Panc1 (cell line): ENCODE data around the gene HESX1. TPM values are rescaled to one million over a fixed set of nuclear protein-coding genes. Genes with fewer than 3 reads are reported as not detected.

Source experiments
- ATAC-seq: fragments of 200-7000 bp; cut with Tn5 transposase; 2 replicates; pipeline ENCODE4 v1.9.1; 2020; ENCODE audit warnings: mild to moderate bottlenecking, moderate library complexity
- BruUV-seq: library from RNA; stranded (reverse); fragments of 400-500 nt; replicated peaks from 2 replicates; lab custom pipeline; 2021; lab: Mats Ljungman, UMichigan
- CTCF ChIA-PET: fragments of 300-600 bp; sonication (Branson Sonifier 250); formaldehyde crosslinking; loops from one replicate; lab custom pipeline; 2022; ENCODE audit warnings: antibody characterized with exemption; lab: Charles Lee
- POLR2A ChIA-PET: fragments of 300-600 bp; sonication (Branson Sonifier 250); formaldehyde crosslinking; loops from one replicate; lab custom pipeline; 2022; ENCODE audit warnings: antibody characterized with exemption; lab: Charles Lee
- DNase-seq: peaks from one replicate; pipeline ENCODE4 v3.0.0-alpha.2; 2010; ENCODE audit warnings: low read depth, low spot score
- H3K27ac ChIP-seq: 2 replicates; pipeline ENCODE4 v1.5.1; 2011; ENCODE audit warnings: mild to moderate bottlenecking, low read length, inconsistent platforms
- H3K27me3 ChIP-seq: fragments of 200-500 bp; sonication (Bioruptor generic); 2 replicates; pipeline ENCODE4 v1.6.0; 2014; ENCODE audit warnings: low read length, inconsistent platforms; ENCODE audit not compliant: control insufficient read depth, insufficient read depth
- H3K36me3 ChIP-seq: fragments of 200-500 bp; sonication (Bioruptor generic); 2 replicates; pipeline ENCODE4 v1.5.1; 2014; ENCODE audit warnings: inconsistent platforms, mild to moderate bottlenecking, low read length, moderate library complexity; ENCODE audit not compliant: control insufficient read depth, insufficient read depth
- H3K4me1 ChIP-seq: 2 replicates; pipeline ENCODE4 v1.5.1; 2011; ENCODE audit warnings: inconsistent platforms, mild to moderate bottlenecking, low read length, moderate library complexity; ENCODE audit not compliant: control insufficient read depth, insufficient read depth
- H3K4me3 ChIP-seq, 2 experiments: 2 replicates each; pipeline ENCODE4 v1.5.1; 2011 to 2012; ENCODE audit warnings: low read depth in 2 of 2, low read length in 2 of 2, mild to moderate bottlenecking in 2 of 2, inconsistent platforms in 1 of 2, moderate library complexity in 1 of 2
- H3K9me3 ChIP-seq: fragments of 200-500 bp; sonication (Bioruptor generic); 2 replicates; pipeline ENCODE4 v1.5.1; 2014; ENCODE audit warnings: low read depth, mild to moderate bottlenecking, inconsistent platforms, low read length, moderate library complexity; ENCODE audit not compliant: control insufficient read depth, insufficient read depth
- CTCF ChIP-seq: fragments of 450-650 bp; IDR thresholded peaks from 2 replicates; pipeline ENCODE4 v1.5.1; 2017; ENCODE audit warnings: mild to moderate bottlenecking
- POLR2AphosphoS5 ChIP-seq: IDR thresholded peaks from 2 replicates; pipeline ENCODE4 v1.6.1; 2012; ENCODE audit warnings: mild to moderate bottlenecking, low read depth, low read length, moderate library complexity
- REST ChIP-seq, 2 experiments: IDR thresholded peaks; 2 replicates each; pipeline ENCODE4 v1.6.1; 2011 to 2012; ENCODE audit warnings: low read depth in 2 of 2, control low read depth in 1 of 2, low read length in 1 of 2, mild to moderate bottlenecking in 1 of 2, moderate library complexity in 1 of 2; ENCODE audit not compliant: insufficient read depth in 1 of 2
- SIN3A ChIP-seq: IDR thresholded peaks from 2 replicates; pipeline ENCODE4 v1.6.1; 2012; ENCODE audit warnings: low read depth, mild to moderate bottlenecking, low read length, moderate library complexity, borderline replicate concordance; ENCODE audit not compliant: insufficient read depth
- TCF7L2 ChIP-seq: IDR thresholded peaks from 2 replicates; pipeline ENCODE4 v1.6.1; 2011; ENCODE audit warnings: mild to moderate bottlenecking, low read depth, low read length, inconsistent platforms
- in situ Hi-C: cut with HindIII; loops from 2 replicates; pipeline ENCODE4 v1.10.0; 2016; ENCODE audit warnings: low sequenced_read_pairs, low pct_unique_long_range_greater_than_20kb
- intact Hi-C: fragments of 100-400 bp; cut with micrococcal nuclease; formaldehyde crosslinking; loops from one replicate; pipeline ENCODE4 v1.10.0; 2022; ENCODE audit not compliant: unreplicated experiment
- total RNA-seq: library from RNA; stranded (reverse); gene quantifications from one replicate; pipeline ENCODE4 v1.2.1, GENCODE V29; 2021; ENCODE audit not compliant: unreplicated experiment

HESX1 gene
- total RNA-seq, 1 experiment from 2014 or later = 1.1 TPM

GRCh38 chr3:57227204-57227929 lies 27.6 kb upstream of the HESX1 start, which contains the start of gene APPL1:
Gene APPL1 (plus strand): TSS chr3:57227729. CDS start chr3:57227884, 155 bp downstream.
- in situ Hi-C loops = no loop called here
- peaks cover 19% of the 10 kb centered on the region for H3K4me1 ChIP-seq
- peak within 1 kb of the TSS; percentile 86 to 87 for H3K4me3 ChIP-seq
- H3K36me3 ChIP-seq = no peaks in the 10 kb centered on the region; the same call in 1 of the 2 replicates
- ATAC-seq (peak; percentile 98), DNase-seq (peak; percentile 39)
- intact Hi-C loops = loop anchor here (10.0 kb wide), 1 partner anchor 123 kb away; no protein-coding TSS in a partner anchor
- no peaks in the 10 kb centered on the region for H3K27me3 ChIP-seq
- peak; percentile 81 for TF ChIP-seq POLR2AphosphoS5
- TF ChIP-seq REST (IDR thresholded peaks at IDR 0.05; ENCODE audit: insufficient read depth in 1 of 2, low read depth in 2 of 2, low read length in 1 of 2) = no peak
- TF ChIP-seq SIN3A = 0 out of 2 replicates have a peak, but pooled peaks have one; percentile 7
- TF ChIP-seq TCF7L2 = 0 out of 2 replicates have a peak, but pooled peaks have one; percentile 17
- ChIA-PET CTCF (no interaction called here), POLR2A (no interaction called here)
- no peaks in the 10 kb centered on the region for H3K9me3 ChIP-seq
- no TSS peak for BruUV-seq
- H3K27ac ChIP-seq = peak within 1 kb of the TSS; percentile 95

GRCh38 chr3:57226176-57226575 lies 26.4 kb upstream of the HESX1 start:
- DNase-seq (no peak), ATAC-seq (no peak)
- no peaks in the 10 kb centered on the region for H3K27me3 ChIP-seq
- no peaks in the 10 kb centered on the region for H3K9me3 ChIP-seq
- ChIA-PET POLR2A (no interaction called here), CTCF (no interaction called here)
- no peak overlapping the region for H3K4me3 ChIP-seq
- intact Hi-C loops = loop anchor here (10.0 kb wide), 1 partner anchor 121 kb away; no protein-coding TSS in a partner anchor
- no TSS peak for BruUV-seq
- TF ChIP-seq POLR2AphosphoS5 (no peak), TCF7L2 (no peak), SIN3A (no peak), REST (IDR thresholded peaks at IDR 0.05; ENCODE audit: insufficient read depth in 1 of 2, low read depth in 2 of 2, low read length in 1 of 2) (no peak), CTCF (no peak)
- peaks cover 19% of the 10 kb centered on the region for H3K4me1 ChIP-seq
- no peaks in the 10 kb centered on the region; the same call in 1 of the 2 replicates for H3K36me3 ChIP-seq
- in situ Hi-C loops = no loop called here
- H3K27ac ChIP-seq = peak overlapping the region; percentile 95; the same call in 1 of the 2 replicates
